Measurements from ENCODE around the gene STOML1. TPM values are rescaled to one million over a fixed set of nuclear protein-coding genes. Genes with fewer than 3 reads are reported as not detected.

The STOML1 gene
- total and polyA plus RNA-seq, 9 of the 15 experiments (the other 6 are each of a cell fraction or from before 2014, with no cell fraction given): 0.25 to 9.7 (median 4.6) TPM

- no peak overlapping the region for H3K4me3 ChIP-seq
- no peaks in the 10 kb centered on the region for H3K9me1 ChIP-seq (ENCODE audit: control insufficient read depth, insufficient read depth, low read length)
- BruUV-seq (replicated peaks): no TSS peak
- 0 out of 5 replicates have a peak, but pooled peaks cover under 1 to 3% of the 10 kb centered on the region in 2 experiments for H3K4me1 ChIP-seq (replicated peaks in 1 of 2; ENCODE audit: control insufficient read depth in 2 of 2, insufficient read depth in 2 of 2, low read length in 2 of 2)
- DNase-seq (ENCODE audit: extremely low read depth in 1 of 4, low spot score in 3 of 4) (no peak), ATAC-seq (no peak), FAIRE-seq (no peak)
- no peaks in the 10 kb centered on the region; the same call in 1 of the 2 replicates for H4K20me1 ChIP-seq (replicated peaks; ENCODE audit: control insufficient read depth, insufficient read depth, low read length)
- H3K9me3 ChIP-seq (replicated peaks; ENCODE audit: control insufficient read depth, insufficient read depth, low read depth, low read length): no peaks in the 10 kb centered on the region
- TF ChIP-seq ZNF175 (CRISPR knock-in tag; IDR thresholded peaks at IDR 0.05; ENCODE audit: low read depth) (no peak), MEF2D (tag; conservative IDR thresholded peaks at IDR 0.05; ENCODE audit: low read depth) (no peak), SPI1 (IDR thresholded peaks at IDR 0.05; ENCODE audit: borderline replicate concordance, low read depth, low read length) (no peak), PCBP2 (IDR thresholded peaks at IDR 0.05; ENCODE audit: low read depth, low read length, poor library complexity, severe bottlenecking) (no peak)
- intact Hi-C loops (cut with micrococcal nuclease): no loop called here
- ChIA-PET POLR2A (interaction anchor here (0.6 to 1.1 kb wide), 3 partner anchors 8 to 20 kb away, joined by 3 to 5 read pairs (median 3); no protein-coding TSS in a partner anchor), CTCF (ENCODE audit: low intra/inter-chr PET ratio) (no interaction called here)
- no peak overlapping the region for H3K4me2 ChIP-seq (ENCODE audit: insufficient read depth, low read length)
- H3K36me3 ChIP-seq (ENCODE audit: control insufficient read depth, insufficient read depth, low read length): peaks cover 60% of the 10 kb centered on the region
- H3K27ac ChIP-seq (ENCODE audit: extremely low read depth, low read depth, low read length): no peak overlapping the region
- in situ Hi-C loops (cut with MboI): no loop called here
- H2AFZ ChIP-seq (ENCODE audit: low read depth, low read length): no peak overlapping the region
- WGBS (ENCODE audit: insufficient coverage, low coverage, missing lambda C conversion rate): 52% methylated on average over 3 of the region's 3 CpGs
- H3K79me2 ChIP-seq (ENCODE audit: control insufficient read depth, insufficient read depth, low read length): no peaks in the 10 kb centered on the region
- no peaks in the 10 kb centered on the region for H3K27me3 ChIP-seq (ENCODE audit: control insufficient read depth in 2 of 2, insufficient read depth in 2 of 2, low read length in 2 of 2)
- no peak overlapping the region for H3K9ac ChIP-seq (ENCODE audit: insufficient read depth in 1 of 2, low read depth in 2 of 2, low read length in 2 of 2)
Observed at GRCh38 chr15:74027688-74028087, 35.6 kb upstream of the STOML1 start.

- no peak for DNase-seq (ENCODE audit: extremely low read depth in 1 of 4, low spot score in 3 of 4)
- CTCF ChIA-PET (ENCODE audit: low intra/inter-chr PET ratio): no interaction called here
- TSS peak; percentile 16 for BruUV-seq (replicated peaks)
- TF ChIP-seq CBFB (CRISPR knock-in tag; IDR thresholded peaks at IDR 0.05) (no peak), SNAPC5 (CRISPR knock-in tag; IDR thresholded peaks at IDR 0.05) (no peak), SMARCC2 (IDR thresholded peaks at IDR 0.05; ENCODE audit: low read depth) (no peak), ZBTB5 (IDR thresholded peaks at IDR 0.05) (no peak), JUN (IDR thresholded peaks at IDR 0.05; ENCODE audit: borderline replicate concordance, low read depth, low read length) (no peak), JUN (CRISPR knock-in tag; IDR thresholded peaks at IDR 0.05; ENCODE audit: borderline replicate concordance) (no peak), SMC3 (conservative IDR thresholded peaks at IDR 0.05; ENCODE audit: insufficient read depth, low read depth, low read length) (no peak), HNRNPL (IDR thresholded peaks at IDR 0.05; ENCODE audit: low read depth, low read length) (no peak), NEUROD1 (IDR thresholded peaks at IDR 0.05; ENCODE audit: borderline replicate concordance, low read depth, low read length, partially characterized antibody) (no peak), EGR1 (conservative IDR thresholded peaks at IDR 0.05) (no peak)
Observed at GRCh38 chr15:74025436-74025835, 33.3 kb upstream of the STOML1 start.

More at GRCh38 chr15:74025436-74025835, 33.3 kb upstream of the STOML1 start:
- H3K4me3 ChIP-seq: no peak overlapping the region
- H4K20me1 ChIP-seq (replicated peaks; ENCODE audit: control insufficient read depth, insufficient read depth, low read length): no peaks in the 10 kb centered on the region; the same call in 1 of the 2 replicates
- H3K9me3 ChIP-seq (replicated peaks; ENCODE audit: control insufficient read depth, insufficient read depth, low read depth, low read length): no peaks in the 10 kb centered on the region
- H3K79me2 ChIP-seq (ENCODE audit: control insufficient read depth, insufficient read depth, low read length): no peaks in the 10 kb centered on the region; the same call in 2 of the 3 replicates
- H3K4me1 ChIP-seq (replicated peaks in 1 of 2; ENCODE audit: control insufficient read depth in 2 of 2, insufficient read depth in 2 of 2, low read length in 2 of 2): no peaks in the 10 kb centered on the region
- in situ Hi-C loops (cut with MboI): no loop called here
- no peak overlapping the region for H3K4me2 ChIP-seq (ENCODE audit: insufficient read depth, low read length)
- H3K27me3 ChIP-seq (ENCODE audit: control insufficient read depth in 2 of 2, insufficient read depth in 2 of 2, low read length in 2 of 2): no peaks in the 10 kb centered on the region
- ATAC-seq (no peak), FAIRE-seq (no peak)
- no peaks in the 10 kb centered on the region for H3K9me1 ChIP-seq (ENCODE audit: control insufficient read depth, insufficient read depth, low read length)
- H3K27ac ChIP-seq (ENCODE audit: extremely low read depth, low read depth, low read length): no peak overlapping the region
- H3K36me3 ChIP-seq (ENCODE audit: control insufficient read depth, insufficient read depth, low read length): peaks cover 65% of the 10 kb centered on the region
- 78% methylated on average over 5 of the region's 5 CpGs for whole genome bisulfite sequencing (ENCODE audit: insufficient coverage, low coverage, missing lambda C conversion rate)
- no peak overlapping the region; a peak in 1 of 4 replicates for H3K9ac ChIP-seq (ENCODE audit: insufficient read depth in 1 of 2, low read depth in 2 of 2, low read length in 2 of 2)
- intact Hi-C loops (cut with micrococcal nuclease): no loop called here
- POLR2A ChIA-PET: no interaction called here
- no peak overlapping the region for H2AFZ ChIP-seq (ENCODE audit: low read depth, low read length)
